NCI-H345 treated with DMSO at 0.1 percent for 48 hours (cell line): ENCODE data around the gene F10.

Experiments used
- DNase-seq: peaks from one replicate; lab custom pipeline; 2025; ENCODE audit not compliant: unreplicated experiment; lab: John Stamatoyannopoulos, UW

The F10 gene

GRCh38 chr13:113115363-113116205, 7.0 kb upstream of the F10 start:
- no peak for DNase-seq

- DNase-seq: no peak
Observed at GRCh38 chr13:113116206-113116800, 6.3 kb upstream of the F10 start.

- no peak for DNase-seq
Observed at GRCh38 chr13:113116871-113117271, 5.7 kb upstream of the F10 start.

- no peak for DNase-seq
Observed at GRCh38 chr13:113117335-113117872, 5.2 kb upstream of the F10 start.

GRCh38 chr13:113117911-113118260, 4.7 kb upstream of the F10 start:
- DNase-seq: no peak

GRCh38 chr13:113118261-113119021, 4.2 kb upstream of the F10 start:
- DNase-seq: no peak

GRCh38 chr13:113119166-113119821, 3.3 kb upstream of the F10 start:
- no peak for DNase-seq

- no peak for DNase-seq
Observed at GRCh38 chr13:113119822-113120189, 2.8 kb upstream of the F10 start.

GRCh38 chr13:113120300-113121182, 2.1 kb upstream of the F10 start:
- no peak for DNase-seq

- DNase-seq: no peak
Observed at GRCh38 chr13:113121183-113121927, 1.2 kb upstream of the F10 start.

- no peak for DNase-seq
Observed at GRCh38 chr13:113121928-113122471, 599 bp upstream of the F10 start.

GRCh38 chr13:113123226-113124201, 915 bp downstream of the F10 start:
- no peak for DNase-seq

- DNase-seq: no peak
Observed at GRCh38 chr13:113124211-113124970, 1.8 kb downstream of the F10 start.

- no peak for DNase-seq
Observed at GRCh38 chr13:113125506-113126264, 3.1 kb downstream of the F10 start.

GRCh38 chr13:113126265-113127150, 3.9 kb downstream of the F10 start:
- no peak for DNase-seq

- no peak for DNase-seq
Observed at GRCh38 chr13:113129480-113129879, 6.9 kb downstream of the F10 start.
